Thymus (tissue), 11 donors: ENCODE measurements around the gene LPAR3. TPM values are rescaled to one million over a fixed set of nuclear protein-coding genes. Genes with fewer than 3 reads are reported as not detected.

ENCODE experiments used
- DNase-seq, 9 donors: peaks; one replicate each; pipeline ENCODE4 v3.0.0-alpha.2; 2013; ENCODE audit warnings: low spot score in 9 of 9, low read depth in 6 of 9, missing footprints in 1 of 9
- H3K27ac ChIP-seq, 2 donors: one replicate each; pipeline ENCODE4 v1.5.1; 2013; ENCODE audit warnings: control low read depth in 1 of 2, low read depth in 1 of 2, low read length in 1 of 2, mild to moderate bottlenecking in 1 of 2, moderate library complexity in 1 of 2
- H3K27me3 ChIP-seq, 2 donors: one replicate each; pipeline ENCODE4 v1.5.1; 2013; ENCODE audit warnings: low read length in 1 of 2; ENCODE audit not compliant: control insufficient read depth in 2 of 2, insufficient read depth in 1 of 2
- H3K36me3 ChIP-seq, 2 donors: one replicate each; pipeline ENCODE4 v1.5.1; 2013; ENCODE audit warnings: low read length in 1 of 2, mild to moderate bottlenecking in 1 of 2, moderate library complexity in 1 of 2; ENCODE audit not compliant: control insufficient read depth in 2 of 2, insufficient read depth in 2 of 2
- H3K4me1 ChIP-seq, 2 donors: one replicate each; pipeline ENCODE4 v1.5.1; 2013; ENCODE audit warnings: low read length in 2 of 2; ENCODE audit not compliant: control insufficient read depth in 2 of 2, insufficient read depth in 2 of 2
- H3K4me3 ChIP-seq, 2 donors: one replicate each; pipeline ENCODE4 v1.5.1; 2013; ENCODE audit warnings: low read length in 2 of 2, control low read depth in 1 of 2, mild to moderate bottlenecking in 1 of 2
- H3K9me3 ChIP-seq, 2 donors: one replicate each; pipeline ENCODE4 v1.5.1; 2013; ENCODE audit warnings: low read length in 1 of 2, mild to moderate bottlenecking in 1 of 2; ENCODE audit not compliant: control insufficient read depth in 2 of 2, insufficient read depth in 1 of 2
- WGBS: extraction: QIAGEN DNeasy Blood & Tissue Kit; methylation state at CpG from one replicate; pipeline ENCODE4 v1.1.7; 2013; 5-methylcytosine and 5-hydroxymethylcytosine counted together
- polyA plus RNA-seq: library from polyadenylated mRNA; stranded (reverse); fragments of 200-250 nt; gene quantifications from one replicate; pipeline ENCODE4 v1.2.3, GENCODE V29; 2013
- total RNA-seq: library from RNA; stranded (reverse); fragments of 120-200 nt; gene quantifications from one replicate; pipeline ENCODE4 v1.2.4, GENCODE V29; 2013
- donor health status: healthy.

LPAR3 gene
- total and polyA plus RNA-seq, 2 donors: 1.1 to 2.2 TPM

- WGBS: 67% methylated on average over 18 of the region's 18 CpGs
- Histone ChIP-seq H3K4me1 (peaks cover 0 to 14% of the 10 kb centered on the region in 2 donors), H3K27me3 (no peaks in the 10 kb centered on the region), H3K9me3 (no peaks in the 10 kb centered on the region), H3K4me3 (no peak overlapping the region), H3K36me3 (no peaks in the 10 kb centered on the region), H3K27ac (no peak overlapping the region)
- peak in 7 of 9 donors; percentile 33 to 72 (median 44) for DNase-seq
Measured at GRCh38 chr1:84781946-84782771, 110.8 kb downstream of the LPAR3 start.

DNA sequence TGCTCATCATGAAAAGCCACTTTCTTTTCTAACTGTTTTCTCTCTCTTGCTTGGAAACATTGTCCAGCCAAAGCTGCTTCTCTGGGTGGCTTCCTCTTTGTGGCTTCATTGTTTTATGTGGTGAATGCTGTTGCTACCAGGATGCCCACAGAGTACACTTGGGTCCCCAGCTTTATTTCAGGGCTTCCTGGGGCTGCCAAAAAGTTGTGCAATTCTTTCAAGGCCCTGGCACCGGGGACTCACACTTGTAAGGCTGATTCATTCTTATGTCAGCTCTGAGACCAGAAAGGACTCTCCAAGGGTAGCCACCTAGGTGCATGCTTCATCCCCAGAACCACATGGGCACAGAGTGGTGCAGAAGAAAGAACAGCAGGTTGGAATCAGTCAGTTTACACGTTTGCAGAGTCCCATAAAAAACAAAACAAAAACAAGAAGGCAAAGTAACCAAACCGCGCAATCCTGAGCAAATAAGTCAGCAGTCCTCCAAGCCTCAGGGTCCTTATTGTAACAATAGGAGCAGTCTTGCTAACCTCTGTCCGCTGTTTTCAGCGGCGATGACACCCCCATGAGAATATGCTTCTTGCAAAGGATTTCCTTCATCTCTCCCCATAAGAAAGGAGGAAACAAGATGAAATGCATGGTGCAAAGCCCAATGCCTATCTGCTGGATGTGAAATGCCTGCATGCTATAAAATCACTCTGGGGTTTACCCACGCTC is 112.8 kb downstream of the LPAR3 start:
- Histone ChIP-seq H3K27me3 (no peaks in the 10 kb centered on the region), H3K4me1 (peaks cover 0 to 14% of the 10 kb centered on the region in 2 donors), H3K9me3 (no peaks in the 10 kb centered on the region), H3K27ac (no peak overlapping the region), H3K36me3 (no peaks in the 10 kb centered on the region), H3K4me3 (no peak overlapping the region)
- peak in 2 of 9 donors; percentile 8 to 32 for DNase-seq
- WGBS: 69% methylated on average over 8 of the region's 8 CpGs

GRCh38 chr1:84776639-84777038 is 116.4 kb downstream of the LPAR3 start:
- H3K36me3 ChIP-seq: no peaks in the 10 kb centered on the region
- peaks cover 0 to 14% of the 10 kb centered on the region in 2 donors for H3K4me1 ChIP-seq
- no peak overlapping the region for H3K4me3 ChIP-seq
- no peaks in the 10 kb centered on the region for H3K9me3 ChIP-seq
- no peak overlapping the region for H3K27ac ChIP-seq
- WGBS: 88% methylated on average over 5 of the region's 5 CpGs
- H3K27me3 ChIP-seq: no peaks in the 10 kb centered on the region
- no peak for DNase-seq

DNA sequence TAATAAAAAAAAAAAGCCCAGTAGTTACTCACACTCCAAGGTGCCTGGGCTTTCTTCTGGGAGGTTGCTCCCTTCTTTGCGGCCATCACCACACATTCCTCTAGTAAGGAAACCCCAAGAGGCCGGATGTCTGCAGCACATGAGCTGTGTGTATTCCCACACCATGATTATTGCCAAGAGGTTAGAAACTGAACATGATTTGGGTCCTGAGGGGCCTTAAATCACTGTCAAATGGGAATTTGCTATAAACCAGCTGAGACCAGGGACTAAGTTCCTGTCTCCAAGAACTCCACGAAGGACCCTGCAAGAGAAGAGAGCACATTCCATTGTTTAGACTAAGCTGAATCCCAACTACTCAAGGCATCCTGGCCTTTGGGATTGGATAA is 117.5 kb downstream of the LPAR3 start:
- Histone ChIP-seq H3K9me3 (no peaks in the 10 kb centered on the region), H3K4me3 (no peak overlapping the region), H3K27me3 (no peaks in the 10 kb centered on the region), H3K4me1 (peaks cover 0 to 13% of the 10 kb centered on the region in 2 donors), H3K36me3 (no peaks in the 10 kb centered on the region), H3K27ac (no peak overlapping the region)
- WGBS: 90% methylated on average over 3 of the region's 3 CpGs
- no peak for DNase-seq

GRCh38 chr1:84774669-84775534 is 118.1 kb downstream of the LPAR3 start:
- WGBS: 95% methylated on average over 16 of the region's 16 CpGs
- H3K4me1 ChIP-seq: peaks cover 0 to 6% of the 10 kb centered on the region in 2 donors
- H3K9me3 ChIP-seq: no peaks in the 10 kb centered on the region

GRCh38 chr1:84773933-84774497 is 119.0 kb downstream of the LPAR3 start:
- H3K27me3 ChIP-seq: no peaks in the 10 kb centered on the region
- no peak overlapping the region for H3K4me3 ChIP-seq
- no peaks in the 10 kb centered on the region for H3K9me3 ChIP-seq
- H3K27ac ChIP-seq: no peak overlapping the region
- 95% methylated on average over 4 of the region's 4 CpGs for WGBS
- DNase-seq: no peak
- H3K36me3 ChIP-seq: no peaks in the 10 kb centered on the region
- H3K4me1 ChIP-seq: peaks cover 0 to 3% of the 10 kb centered on the region in 2 donors

More at GRCh38 chr1:84774669-84775534, 118.1 kb downstream of the LPAR3 start:
- Histone ChIP-seq H3K36me3 (no peaks in the 10 kb centered on the region), H3K4me3 (no peak overlapping the region), H3K27me3 (no peaks in the 10 kb centered on the region), H3K27ac (no peak overlapping the region)
- DNase-seq: no peak

DNA sequence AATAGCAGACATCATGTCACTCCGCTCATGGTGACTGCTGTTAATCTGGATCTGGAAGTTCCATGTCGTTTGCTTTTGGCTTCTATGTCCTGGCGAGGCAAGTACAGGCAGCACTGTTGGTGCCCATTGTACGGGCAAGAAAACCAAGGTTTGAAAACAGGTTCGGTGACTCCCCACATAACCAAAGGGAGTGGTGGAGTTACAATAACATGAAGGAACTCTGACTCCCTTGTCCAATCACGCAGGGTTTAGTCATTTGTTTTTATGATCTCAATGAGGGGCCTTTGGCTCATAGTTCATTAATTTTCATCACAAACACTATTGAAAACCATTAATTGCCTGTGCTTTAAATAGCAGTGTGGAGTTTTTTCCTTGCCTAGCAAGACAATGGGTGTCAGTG is 119.8 kb downstream of the LPAR3 start:
- no peak for DNase-seq
- Histone ChIP-seq H3K4me3 (no peak overlapping the region), H3K27me3 (no peaks in the 10 kb centered on the region), H3K9me3 (no peaks in the 10 kb centered on the region), H3K27ac (no peak overlapping the region), H3K36me3 (no peaks in the 10 kb centered on the region), H3K4me1 (peaks cover 0 to 3% of the 10 kb centered on the region in 2 donors)
- WGBS: 87% methylated on average over 6 of the region's 6 CpGs

GRCh38 chr1:84772428-84772943 is 120.5 kb downstream of the LPAR3 start:
- no peak overlapping the region for H3K4me3 ChIP-seq
- WGBS: 38% methylated on average over 6 of the region's 6 CpGs
- no peaks in the 10 kb centered on the region for H3K9me3 ChIP-seq
- peak; percentile 48 to 85 (median 69) for DNase-seq
- H3K27me3 ChIP-seq: no peaks in the 10 kb centered on the region
- H3K27ac ChIP-seq: no peak overlapping the region
- no peaks in the 10 kb centered on the region for H3K36me3 ChIP-seq
- H3K4me1 ChIP-seq: peaks cover 0 to 3% of the 10 kb centered on the region in 2 donors
